Thyroid gland (tissue), 4 donors: ENCODE results near the gene CXCL6.

Experiments
- POLR2A ChIP-seq, 2 donors: fragments of 450-650 bp; IDR thresholded peaks; one replicate each; pipeline ENCODE4 v1.6.1; 2017; ENCODE audit warnings: antibody characterized with exemption in 2 of 2, mild to moderate bottlenecking in 2 of 2, moderate library complexity in 1 of 2
- TF ChIP-seq, protein P1 (sequence below), 6 experiments: fragments of 200-600 bp in 3 of 6; fragments of 450-650 bp in 3 of 6; sonication (generic) in 3 of 6; IDR thresholded peaks; one replicate each; pipeline ENCODE4 v1.5.1; 2016 to 2019; ENCODE audit warnings: antibody characterized with exemption in 6 of 6, mild to moderate bottlenecking in 2 of 6, inconsistent platforms in 1 of 6, moderate library complexity in 1 of 6

DNA sequence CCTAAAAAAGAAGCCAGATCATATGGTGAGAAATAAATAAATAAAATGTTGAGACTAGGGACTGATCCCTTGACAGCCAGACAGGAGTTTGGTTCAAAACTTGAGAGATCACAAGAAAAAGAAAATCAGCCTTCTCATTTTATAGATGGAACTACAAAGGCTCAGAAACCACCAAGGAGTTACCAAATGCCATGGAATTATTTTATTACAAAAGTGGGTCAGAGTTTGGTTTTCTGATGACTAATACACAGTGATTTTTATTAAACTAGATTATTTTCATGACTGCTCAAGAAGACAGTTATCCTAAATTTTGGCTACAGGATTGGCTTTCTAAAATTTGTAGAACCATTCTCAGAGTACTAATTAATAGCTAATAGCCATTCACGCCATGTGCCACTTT, 38.9 kb downstream of the CXCL6 start:
- TF ChIP-seq, protein P1, sequence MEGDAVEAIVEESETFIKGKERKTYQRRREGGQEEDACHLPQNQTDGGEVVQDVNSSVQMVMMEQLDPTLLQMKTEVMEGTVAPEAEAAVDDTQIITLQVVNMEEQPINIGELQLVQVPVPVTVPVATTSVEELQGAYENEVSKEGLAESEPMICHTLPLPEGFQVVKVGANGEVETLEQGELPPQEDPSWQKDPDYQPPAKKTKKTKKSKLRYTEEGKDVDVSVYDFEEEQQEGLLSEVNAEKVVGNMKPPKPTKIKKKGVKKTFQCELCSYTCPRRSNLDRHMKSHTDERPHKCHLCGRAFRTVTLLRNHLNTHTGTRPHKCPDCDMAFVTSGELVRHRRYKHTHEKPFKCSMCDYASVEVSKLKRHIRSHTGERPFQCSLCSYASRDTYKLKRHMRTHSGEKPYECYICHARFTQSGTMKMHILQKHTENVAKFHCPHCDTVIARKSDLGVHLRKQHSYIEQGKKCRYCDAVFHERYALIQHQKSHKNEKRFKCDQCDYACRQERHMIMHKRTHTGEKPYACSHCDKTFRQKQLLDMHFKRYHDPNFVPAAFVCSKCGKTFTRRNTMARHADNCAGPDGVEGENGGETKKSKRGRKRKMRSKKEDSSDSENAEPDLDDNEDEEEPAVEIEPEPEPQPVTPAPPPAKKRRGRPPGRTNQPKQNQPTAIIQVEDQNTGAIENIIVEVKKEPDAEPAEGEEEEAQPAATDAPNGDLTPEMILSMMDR (IDR thresholded peaks at IDR 0.05) = no peak
- no peak for TF ChIP-seq POLR2A (IDR thresholded peaks at IDR 0.05)
